ENCODE measurements around the gene DCLRE1B. TPM values are rescaled to one million over a fixed set of nuclear protein-coding genes. Genes with fewer than 3 reads are reported as not detected.

DCLRE1B gene
- total and polyA plus RNA-seq, 4 donors = 1.9 to 6.3 (median 3.4) TPM

- H3K4me3 ChIP-seq (ENCODE audit: low read length in 2 of 2) = peak within 1 kb of the TSS; percentile 78
- WGBS, 2 donors = 0% methylated on average over 48 to 61 of the region's 61 CpGs
- H3K4me1 ChIP-seq (ENCODE audit: control insufficient read depth in 1 of 2, insufficient read depth in 2 of 2, low read length in 2 of 2) = no peaks in the 10 kb centered on the region
These were observed 24.0 kb downstream of the DCLRE1B start, which contains the start of gene HIPK1 for GRCh38 chr1:113928941-113929749. Gene HIPK1, plus strand, starts transcription at chr1:113929324.

DNA sequence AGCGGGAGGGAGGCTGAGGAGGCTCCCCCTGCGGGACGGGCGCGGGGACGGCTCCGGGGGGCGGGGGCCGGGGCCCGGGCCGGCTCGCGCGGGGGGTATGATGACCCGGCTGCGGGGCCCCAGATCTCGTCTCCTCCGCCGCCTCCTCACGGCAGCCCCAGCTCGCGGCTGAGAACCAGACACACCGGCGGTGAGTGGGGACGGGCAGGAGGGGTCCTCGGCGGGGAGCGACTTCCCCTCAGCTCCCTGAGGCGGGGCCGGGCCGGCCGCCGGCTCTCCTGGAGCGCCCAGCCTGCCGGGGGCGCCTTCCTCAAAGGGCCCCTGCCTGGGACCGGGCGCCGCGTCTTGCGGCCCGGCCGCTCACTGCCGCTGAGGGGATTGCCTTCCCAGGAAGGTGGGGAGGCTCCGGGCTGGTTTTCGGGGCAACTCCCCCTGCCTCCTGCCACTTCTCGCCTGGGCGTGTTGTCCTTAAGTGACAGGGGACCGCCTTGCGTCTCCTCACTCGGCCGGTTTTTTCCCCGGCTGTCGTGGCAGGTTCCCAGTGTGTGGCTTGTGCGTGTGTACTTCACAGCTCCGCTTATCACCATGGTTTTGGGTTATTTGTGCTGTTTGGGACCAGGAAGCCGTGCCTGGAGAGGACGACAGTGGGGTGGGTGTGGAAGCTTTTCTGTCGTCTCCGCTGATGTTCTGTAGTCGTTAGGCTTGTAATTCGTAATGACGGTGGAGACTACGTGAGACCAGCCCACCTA, 24.8 kb downstream of the DCLRE1B start:
- ATAC-seq (ENCODE audit: low FRiP score) (peak; percentile 61), DNase-seq (peak; percentile 68 to 85)
- Histone ChIP-seq H3K4me1 (ENCODE audit: control insufficient read depth in 1 of 2, insufficient read depth in 2 of 2, low read length in 2 of 2) (no peaks in the 10 kb centered on the region), H3K9me3 (ENCODE audit: control insufficient read depth, low read length) (no peaks in the 10 kb centered on the region), H3K36me3 (ENCODE audit: control insufficient read depth in 1 of 2, insufficient read depth in 2 of 2, low read length in 1 of 2) (no peaks in the 10 kb centered on the region), H3K27ac (ENCODE audit: low read depth in 1 of 2, low read length in 2 of 2) (peak overlapping the region; percentile 11 to 79), H3K4me3 (ENCODE audit: low read length in 2 of 2) (peak overlapping the region; percentile 78), H3K27me3 (ENCODE audit: control insufficient read depth in 1 of 2, insufficient read depth in 2 of 2, low read length in 1 of 2) (no peaks in the 10 kb centered on the region)
- intact Hi-C loops (cut with DNase I) = loop anchor here (1.0 to 10.0 kb wide), 3 partner anchors 17 to 95 kb away; partner anchors contain the start of gene DCLRE1B (in 2 of the 2)
- WGBS, 2 donors = 0 to 1% methylated on average over 38 to 64 of the region's 64 CpGs

More at GRCh38 chr1:113928941-113929749, 24.0 kb downstream of the DCLRE1B start, which contains the start of gene HIPK1:
- H3K36me3 ChIP-seq (ENCODE audit: control insufficient read depth in 1 of 2, insufficient read depth in 2 of 2, low read length in 1 of 2) = no peaks in the 10 kb centered on the region
- no peaks in the 10 kb centered on the region for H3K27me3 ChIP-seq (ENCODE audit: control insufficient read depth in 1 of 2, insufficient read depth in 2 of 2, low read length in 1 of 2)
- peak; percentile 96 to 98 for DNase-seq
- peak; percentile 96 for ATAC-seq (ENCODE audit: low FRiP score)
- intact Hi-C loops (cut with DNase I) = loop anchor here in 1 of 2 donors (1.0 to 10.0 kb wide), 3 partner anchors 16 to 94 kb away; partner anchors contain the start of gene DCLRE1B
- no peaks in the 10 kb centered on the region for H3K9me3 ChIP-seq (ENCODE audit: control insufficient read depth, low read length)
- peak within 1 kb of the TSS; percentile 79 to 94 for H3K27ac ChIP-seq (ENCODE audit: low read depth in 1 of 2, low read length in 2 of 2)

DNA sequence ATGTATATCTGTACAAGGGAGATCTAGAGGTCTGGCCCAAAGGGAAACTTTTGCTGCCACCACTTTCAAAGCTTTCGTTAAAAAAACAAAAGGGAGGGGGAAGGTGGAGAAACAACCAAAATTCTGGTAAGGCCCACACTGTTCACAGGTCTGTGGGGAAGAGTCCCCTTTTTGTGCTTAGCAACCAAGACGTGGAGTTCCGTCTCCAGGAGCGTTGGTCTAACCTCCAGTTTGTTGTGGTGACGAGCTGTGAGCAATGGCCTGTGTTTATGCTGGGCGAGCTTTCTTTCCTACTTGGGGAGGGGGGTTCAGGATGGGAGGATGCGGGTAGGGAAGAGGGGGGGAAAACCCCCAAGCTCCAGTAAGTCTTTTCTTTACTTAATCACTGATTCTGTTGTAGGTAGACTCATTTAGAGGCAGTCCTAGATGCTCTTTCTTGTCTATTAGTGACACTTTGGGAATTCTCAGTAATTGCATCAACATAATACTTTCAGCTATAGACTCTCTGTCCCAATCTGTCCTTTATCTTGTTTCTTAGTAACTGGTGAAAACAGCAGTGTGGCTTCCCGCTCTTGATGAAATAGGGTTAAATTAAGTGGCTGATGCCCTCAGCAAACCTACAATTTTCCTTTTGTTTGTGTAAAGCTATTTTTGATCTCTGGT, 25.5 kb downstream of the DCLRE1B start:
- Histone ChIP-seq H3K27ac (ENCODE audit: low read depth in 1 of 2, low read length in 2 of 2) (peak overlapping the region; percentile 11 to 79), H3K4me1 (ENCODE audit: control insufficient read depth in 1 of 2, insufficient read depth in 2 of 2, low read length in 2 of 2) (no peaks in the 10 kb centered on the region)

DNA sequence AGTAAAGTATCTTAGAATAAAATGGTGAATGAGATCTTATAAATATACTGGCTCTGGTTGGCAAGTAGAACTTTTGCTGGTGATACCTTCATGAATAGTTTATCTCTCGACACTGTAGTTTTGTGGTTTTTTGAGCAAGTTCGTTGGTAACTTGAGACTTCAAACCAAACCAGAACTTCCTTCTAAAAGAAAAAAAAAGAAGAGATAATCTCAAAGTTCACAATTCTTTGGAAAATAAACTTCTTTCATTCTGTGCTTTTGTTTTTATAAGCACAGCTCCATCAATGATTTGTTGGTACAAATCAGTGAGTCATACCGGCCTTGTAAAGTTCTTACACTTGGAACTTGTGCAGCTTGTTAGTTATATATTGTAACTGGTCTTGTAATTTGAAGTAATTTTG, 26.3 kb downstream of the DCLRE1B start:
- intact Hi-C loops (cut with DNase I) = no loop called here
- no peak for ATAC-seq (ENCODE audit: low FRiP score)
- H3K27ac ChIP-seq (ENCODE audit: low read depth in 1 of 2, low read length in 2 of 2) = no peak overlapping the region
- no peaks in the 10 kb centered on the region for H3K27me3 ChIP-seq (ENCODE audit: control insufficient read depth in 1 of 2, insufficient read depth in 2 of 2, low read length in 1 of 2)
- H3K4me3 ChIP-seq (ENCODE audit: low read length in 2 of 2) = no peak overlapping the region
- 2 to 4% methylated on average over 3 of the region's 3 CpGs for WGBS, 2 donors
- no peak for DNase-seq
- H3K36me3 ChIP-seq (ENCODE audit: control insufficient read depth in 1 of 2, insufficient read depth in 2 of 2, low read length in 1 of 2) = no peaks in the 10 kb centered on the region
- no peaks in the 10 kb centered on the region for H3K9me3 ChIP-seq (ENCODE audit: control insufficient read depth, low read length)
- no peaks in the 10 kb centered on the region for H3K4me1 ChIP-seq (ENCODE audit: control insufficient read depth in 1 of 2, insufficient read depth in 2 of 2, low read length in 2 of 2)

More for the DNA sequence above, 25.5 kb downstream of the DCLRE1B start:
- H3K36me3 ChIP-seq (ENCODE audit: control insufficient read depth in 1 of 2, insufficient read depth in 2 of 2, low read length in 1 of 2) = no peaks in the 10 kb centered on the region
- H3K9me3 ChIP-seq (ENCODE audit: control insufficient read depth, low read length) = no peaks in the 10 kb centered on the region
- ATAC-seq (ENCODE audit: low FRiP score) = peak; percentile 64
- peak in 1 of 2 donors; percentile 59 for DNase-seq
- intact Hi-C loops (cut with DNase I) = loop anchor here in 1 of 2 donors (1.0 kb wide), 1 partner anchor 25 kb away; the partner anchor contains the start of gene DCLRE1B
- WGBS, 2 donors = 0 to 1% methylated on average over 8 of the region's 8 CpGs
- peak overlapping the region; percentile 78 for H3K4me3 ChIP-seq (ENCODE audit: low read length in 2 of 2)
- no peaks in the 10 kb centered on the region for H3K27me3 ChIP-seq (ENCODE audit: control insufficient read depth in 1 of 2, insufficient read depth in 2 of 2, low read length in 1 of 2)

DNA sequence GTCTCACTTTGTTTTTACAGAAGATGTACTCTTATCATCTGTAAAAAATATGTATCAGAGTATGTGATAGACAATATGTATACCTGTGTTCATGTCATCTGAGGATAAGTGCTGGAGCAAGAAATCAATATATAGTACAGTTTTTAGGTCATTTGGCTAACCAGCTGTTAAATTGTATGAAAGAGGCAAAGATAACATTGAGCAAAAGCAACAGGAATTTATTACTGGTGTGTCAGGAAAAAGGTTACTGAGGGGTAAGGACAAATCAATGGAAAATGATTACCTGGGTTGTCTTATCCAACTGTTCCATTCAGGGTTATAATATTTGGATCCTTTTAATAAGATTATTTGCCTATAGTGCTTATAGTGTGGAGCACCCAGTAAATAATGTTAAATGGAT, 28.9 kb downstream of the DCLRE1B start:
- intact Hi-C loops (cut with DNase I) = no loop called here
- H3K4me1 ChIP-seq (ENCODE audit: control insufficient read depth in 1 of 2, insufficient read depth in 2 of 2, low read length in 2 of 2) = no peaks in the 10 kb centered on the region
- DNase-seq = no peak
- ATAC-seq (ENCODE audit: low FRiP score) = no peak
- no peak overlapping the region for H3K27ac ChIP-seq (ENCODE audit: low read depth in 1 of 2, low read length in 2 of 2)
- no peaks in the 10 kb centered on the region for H3K36me3 ChIP-seq (ENCODE audit: control insufficient read depth in 1 of 2, insufficient read depth in 2 of 2, low read length in 1 of 2)
- no peaks in the 10 kb centered on the region for H3K27me3 ChIP-seq (ENCODE audit: control insufficient read depth in 1 of 2, insufficient read depth in 2 of 2, low read length in 1 of 2)
- H3K9me3 ChIP-seq (ENCODE audit: control insufficient read depth, low read length) = no peaks in the 10 kb centered on the region
- H3K4me3 ChIP-seq (ENCODE audit: low read length in 2 of 2) = no peak overlapping the region

GRCh38 chr1:113934511-113935055, 29.5 kb downstream of the DCLRE1B start:
- Histone ChIP-seq H3K4me1 (ENCODE audit: control insufficient read depth in 1 of 2, insufficient read depth in 2 of 2, low read length in 2 of 2) (no peaks in the 10 kb centered on the region), H3K27me3 (ENCODE audit: control insufficient read depth in 1 of 2, insufficient read depth in 2 of 2, low read length in 1 of 2) (no peaks in the 10 kb centered on the region), H3K4me3 (ENCODE audit: low read length in 2 of 2) (no peak overlapping the region), H3K36me3 (ENCODE audit: control insufficient read depth in 1 of 2, insufficient read depth in 2 of 2, low read length in 1 of 2) (no peaks in the 10 kb centered on the region), H3K27ac (ENCODE audit: low read depth in 1 of 2, low read length in 2 of 2) (no peak overlapping the region), H3K9me3 (ENCODE audit: control insufficient read depth, low read length) (no peaks in the 10 kb centered on the region)
- DNase-seq (no peak), ATAC-seq (ENCODE audit: low FRiP score) (no peak)
- intact Hi-C loops (cut with DNase I) = no loop called here
- 72 to 74% methylated on average over 5 of the region's 5 CpGs for WGBS, 2 donors

DNA sequence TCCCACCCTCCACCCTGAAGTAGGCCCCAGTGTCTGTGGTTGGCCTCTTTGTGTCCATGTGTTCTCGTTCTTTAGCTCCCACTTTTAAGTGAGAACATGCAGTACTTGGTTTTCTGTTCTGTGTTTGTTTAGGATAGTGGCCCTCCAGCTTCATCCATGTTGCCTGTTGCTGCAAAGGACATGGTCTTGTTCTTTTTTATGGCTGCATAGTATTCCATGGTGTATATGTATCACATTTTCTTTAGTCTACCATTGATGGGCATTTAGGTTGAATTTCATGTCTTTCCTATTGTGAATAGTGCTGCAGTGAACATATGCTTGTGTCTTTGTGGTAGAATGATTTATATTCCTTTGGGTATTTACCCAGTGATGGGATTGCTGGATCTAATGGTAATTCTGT, 30.1 kb downstream of the DCLRE1B start:
- no peaks in the 10 kb centered on the region for H3K4me1 ChIP-seq (ENCODE audit: control insufficient read depth in 1 of 2, insufficient read depth in 2 of 2, low read length in 2 of 2)
- ATAC-seq (ENCODE audit: low FRiP score) = no peak

GRCh38 chr1:113935970-113936369, 30.8 kb downstream of the DCLRE1B start:
- H3K27me3 ChIP-seq (ENCODE audit: control insufficient read depth in 1 of 2, insufficient read depth in 2 of 2, low read length in 1 of 2) = no peaks in the 10 kb centered on the region
- no peaks in the 10 kb centered on the region for H3K9me3 ChIP-seq (ENCODE audit: control insufficient read depth, low read length)
- no peaks in the 10 kb centered on the region for H3K4me1 ChIP-seq (ENCODE audit: control insufficient read depth in 1 of 2, insufficient read depth in 2 of 2, low read length in 2 of 2)
- intact Hi-C loops (cut with DNase I) = no loop called here
- peaks cover 0 to 2% of the 10 kb centered on the region in 2 donors for H3K36me3 ChIP-seq (ENCODE audit: control insufficient read depth in 1 of 2, insufficient read depth in 2 of 2, low read length in 1 of 2)
- WGBS, 2 donors = 81 to 88% methylated on average over 1 of the region's 1 CpG
- DNase-seq (no peak), ATAC-seq (ENCODE audit: low FRiP score) (no peak)
- no peak overlapping the region for H3K27ac ChIP-seq (ENCODE audit: low read depth in 1 of 2, low read length in 2 of 2)
- H3K4me3 ChIP-seq (ENCODE audit: low read length in 2 of 2) = no peak overlapping the region

More for the DNA sequence above, 30.1 kb downstream of the DCLRE1B start:
- intact Hi-C loops (cut with DNase I) = no loop called here
- Histone ChIP-seq H3K4me3 (ENCODE audit: low read length in 2 of 2) (no peak overlapping the region), H3K27ac (ENCODE audit: low read depth in 1 of 2, low read length in 2 of 2) (no peak overlapping the region), H3K27me3 (ENCODE audit: control insufficient read depth in 1 of 2, insufficient read depth in 2 of 2, low read length in 1 of 2) (no peaks in the 10 kb centered on the region), H3K9me3 (ENCODE audit: control insufficient read depth, low read length) (no peaks in the 10 kb centered on the region), H3K36me3 (ENCODE audit: control insufficient read depth in 1 of 2, insufficient read depth in 2 of 2, low read length in 1 of 2) (no peaks in the 10 kb centered on the region)
- 95 to 96% methylated on average over 1 of the region's 1 CpG for WGBS, 2 donors
- DNase-seq = no peak
